IMR-90 (cell line): ENCODE results near the gene INO80.

Source experiments
- BHLHE40 ChIP-seq: fragments of 150-350 bp; IDR thresholded peaks from 2 replicates; pipeline ENCODE4 v1.6.1; 2016; ENCODE audit warnings: mild to moderate bottlenecking, low read depth, low read length
- CEBPB ChIP-seq: IDR thresholded peaks from 2 replicates; pipeline ENCODE4 v1.6.1; 2012; ENCODE audit warnings: low read depth, low read length, improper control_type of control experiment
- FOS ChIP-seq: fragments of 150-350 bp; IDR thresholded peaks from 2 replicates; pipeline ENCODE4 v1.6.1; 2016; ENCODE audit warnings: low read depth, low read length
- MAZ ChIP-seq: IDR thresholded peaks from 2 replicates; pipeline ENCODE4 v1.6.1; 2012; ENCODE audit warnings: low read depth, mild to moderate bottlenecking, low read length, improper control_type of control experiment, moderate library complexity, borderline replicate concordance
- MXI1 ChIP-seq: IDR thresholded peaks from 2 replicates; pipeline ENCODE4 v1.6.1; 2012; ENCODE audit warnings: low read depth, mild to moderate bottlenecking, low read length, moderate library complexity, borderline replicate concordance
- POLR2A ChIP-seq: IDR thresholded peaks from 2 replicates; pipeline ENCODE4 v1.6.1; 2012; ENCODE audit warnings: mild to moderate bottlenecking, low read depth, low read length
- RAD21 ChIP-seq: IDR thresholded peaks from 2 replicates; pipeline ENCODE4 v1.6.1; 2012; ENCODE audit warnings: low read length, improper control_type of control experiment
- RCOR1 ChIP-seq: IDR thresholded peaks from 2 replicates; pipeline ENCODE4 v1.6.1; 2012; ENCODE audit warnings: mild to moderate bottlenecking, low read length, improper control_type of control experiment; ENCODE audit not compliant: insufficient replicate concordance
- RFX5 ChIP-seq: IDR thresholded peaks from 2 replicates; pipeline ENCODE4 v1.8.0; 2012; ENCODE audit warnings: low read depth, mild to moderate bottlenecking, low read length, moderate library complexity
- SMC3 ChIP-seq: fragments of 150-350 bp; IDR thresholded peaks from 2 replicates; pipeline ENCODE4 v1.6.1; 2016; ENCODE audit warnings: low read depth, mild to moderate bottlenecking, antibody characterized with exemption, low read length, moderate library complexity
- TF ChIP-seq, protein P1 (sequence below): conservative IDR thresholded peaks from 2 replicates; pipeline ENCODE4 v1.5.1; 2012; ENCODE audit warnings: mild to moderate bottlenecking, low read depth, low read length, improper control_type of control experiment

DNA sequence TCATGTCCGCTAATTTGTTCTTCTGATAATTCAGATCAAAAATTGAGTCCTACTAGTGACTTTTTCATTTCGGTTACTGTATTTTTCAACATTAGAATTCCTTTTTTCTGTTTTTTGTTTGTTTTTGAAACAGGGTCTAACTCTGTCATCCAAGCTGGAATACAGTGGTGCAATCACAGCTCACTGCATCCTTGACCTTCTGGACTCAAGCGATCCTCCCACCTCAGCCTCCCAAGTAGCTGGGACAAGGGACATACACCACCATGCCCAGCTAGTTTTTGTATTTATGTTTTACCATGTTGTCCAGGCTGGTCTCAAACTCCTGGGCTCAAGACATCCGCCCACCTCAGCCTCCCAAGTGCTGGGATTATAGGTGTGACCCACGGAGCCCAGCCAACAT, 8.0 kb upstream of the INO80 start:
- no peak for TF ChIP-seq SMC3
- no peak for TF ChIP-seq POLR2A
- TF ChIP-seq, protein P1, sequence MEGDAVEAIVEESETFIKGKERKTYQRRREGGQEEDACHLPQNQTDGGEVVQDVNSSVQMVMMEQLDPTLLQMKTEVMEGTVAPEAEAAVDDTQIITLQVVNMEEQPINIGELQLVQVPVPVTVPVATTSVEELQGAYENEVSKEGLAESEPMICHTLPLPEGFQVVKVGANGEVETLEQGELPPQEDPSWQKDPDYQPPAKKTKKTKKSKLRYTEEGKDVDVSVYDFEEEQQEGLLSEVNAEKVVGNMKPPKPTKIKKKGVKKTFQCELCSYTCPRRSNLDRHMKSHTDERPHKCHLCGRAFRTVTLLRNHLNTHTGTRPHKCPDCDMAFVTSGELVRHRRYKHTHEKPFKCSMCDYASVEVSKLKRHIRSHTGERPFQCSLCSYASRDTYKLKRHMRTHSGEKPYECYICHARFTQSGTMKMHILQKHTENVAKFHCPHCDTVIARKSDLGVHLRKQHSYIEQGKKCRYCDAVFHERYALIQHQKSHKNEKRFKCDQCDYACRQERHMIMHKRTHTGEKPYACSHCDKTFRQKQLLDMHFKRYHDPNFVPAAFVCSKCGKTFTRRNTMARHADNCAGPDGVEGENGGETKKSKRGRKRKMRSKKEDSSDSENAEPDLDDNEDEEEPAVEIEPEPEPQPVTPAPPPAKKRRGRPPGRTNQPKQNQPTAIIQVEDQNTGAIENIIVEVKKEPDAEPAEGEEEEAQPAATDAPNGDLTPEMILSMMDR: no peak
- no peak for TF ChIP-seq RAD21
- TF ChIP-seq MAZ: no peak
- TF ChIP-seq RFX5: no peak
- no peak for TF ChIP-seq BHLHE40
- TF ChIP-seq MXI1: no peak
- TF ChIP-seq CEBPB: no peak
- TF ChIP-seq FOS: no peak
- no peak for TF ChIP-seq RCOR1
